Lower leg skin (tissue), 4 donors: Measurements from ENCODE around the gene RFNG. TPM values are rescaled to one million over a fixed set of nuclear protein-coding genes. Genes with fewer than 3 reads are reported as not detected.

Experiments
- DNase-seq, 2 donors: peaks; one replicate each; pipeline ENCODE4 v3.0.0-alpha.2; 2019; ENCODE audit warnings: low spot score in 2 of 2
- H3K4me3 ChIP-seq: fragments of 200-600 bp; sonication (generic); 2 replicates; pipeline ENCODE4 v1.5.1; 2017; ENCODE audit warnings: mild to moderate bottlenecking, low read depth; ENCODE audit not compliant: poor library complexity, severe bottlenecking
- POLR2A ChIP-seq, 2 donors: fragments of 450-650 bp; IDR thresholded peaks; one replicate each; pipeline ENCODE4 v1.6.1; 2016 to 2017; ENCODE audit warnings: antibody characterized with exemption in 2 of 2, mild to moderate bottlenecking in 1 of 2, moderate library complexity in 1 of 2
- WGBS, 2 donors: methylation state at CpG; one replicate each; pipeline ENCODE4 v1.1.5; 2018; 5-methylcytosine and 5-hydroxymethylcytosine counted together
- intact Hi-C: fragments of 100-400 bp; cut with DNase I; formaldehyde crosslinking; loops from one replicate; pipeline ENCODE4 v1.15.0; 2023; ENCODE audit warnings: low total_unique reads
- total RNA-seq, 4 donors: library from RNA; depleted of rRNA; stranded (reverse); fragments of >200 nt; gene quantifications; one replicate each; pipeline ENCODE4 v1.1.0, GENCODE V29; 2016
- TF ChIP-seq, protein P1 (sequence below), 3 donors: fragments of 450-650 bp; IDR thresholded peaks; one replicate each; pipeline ENCODE4 v1.5.1; 2016; ENCODE audit warnings: antibody characterized with exemption in 3 of 3, mild to moderate bottlenecking in 3 of 3, moderate library complexity in 2 of 3

Gene RFNG
- total RNA-seq, 4 donors from 2014 or later, result 44.8 to 83.7 (median 50.9) TPM

DNA sequence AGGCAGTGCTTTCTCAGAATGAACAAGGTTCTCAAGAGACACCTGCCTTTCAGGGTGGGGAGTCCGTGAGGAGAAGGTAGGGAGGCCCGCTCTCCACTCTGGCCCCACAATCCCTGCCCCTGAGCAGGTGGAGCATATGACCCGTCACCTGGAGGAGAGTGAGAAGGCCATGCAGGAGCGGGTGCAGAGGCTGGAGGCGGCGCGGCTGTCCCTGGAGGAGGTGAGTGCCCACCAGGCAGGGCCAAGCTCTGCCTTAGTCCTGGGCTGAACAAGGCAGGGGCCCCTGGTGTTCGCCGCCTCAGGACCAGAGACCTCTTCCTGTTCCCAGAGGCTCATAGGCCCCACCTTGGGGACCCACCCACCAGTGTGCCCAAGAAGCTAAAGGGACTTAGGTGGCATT, 22.6 kb downstream of the RFNG start:
- WGBS, 2 donors, result 96 to 99% methylated on average over 8 to 9 of the region's 9 CpGs
- no peak overlapping the region for H3K4me3 ChIP-seq
- TF ChIP-seq POLR2A (IDR thresholded peaks at IDR 0.05), result no peak
- TF ChIP-seq, protein P1, sequence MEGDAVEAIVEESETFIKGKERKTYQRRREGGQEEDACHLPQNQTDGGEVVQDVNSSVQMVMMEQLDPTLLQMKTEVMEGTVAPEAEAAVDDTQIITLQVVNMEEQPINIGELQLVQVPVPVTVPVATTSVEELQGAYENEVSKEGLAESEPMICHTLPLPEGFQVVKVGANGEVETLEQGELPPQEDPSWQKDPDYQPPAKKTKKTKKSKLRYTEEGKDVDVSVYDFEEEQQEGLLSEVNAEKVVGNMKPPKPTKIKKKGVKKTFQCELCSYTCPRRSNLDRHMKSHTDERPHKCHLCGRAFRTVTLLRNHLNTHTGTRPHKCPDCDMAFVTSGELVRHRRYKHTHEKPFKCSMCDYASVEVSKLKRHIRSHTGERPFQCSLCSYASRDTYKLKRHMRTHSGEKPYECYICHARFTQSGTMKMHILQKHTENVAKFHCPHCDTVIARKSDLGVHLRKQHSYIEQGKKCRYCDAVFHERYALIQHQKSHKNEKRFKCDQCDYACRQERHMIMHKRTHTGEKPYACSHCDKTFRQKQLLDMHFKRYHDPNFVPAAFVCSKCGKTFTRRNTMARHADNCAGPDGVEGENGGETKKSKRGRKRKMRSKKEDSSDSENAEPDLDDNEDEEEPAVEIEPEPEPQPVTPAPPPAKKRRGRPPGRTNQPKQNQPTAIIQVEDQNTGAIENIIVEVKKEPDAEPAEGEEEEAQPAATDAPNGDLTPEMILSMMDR (IDR thresholded peaks at IDR 0.05), result no peak
- no peak for DNase-seq
- intact Hi-C loops, result loop anchor here (2.0 kb wide), 1 partner anchor 126 kb away; no protein-coding TSS in a partner anchor

DNA sequence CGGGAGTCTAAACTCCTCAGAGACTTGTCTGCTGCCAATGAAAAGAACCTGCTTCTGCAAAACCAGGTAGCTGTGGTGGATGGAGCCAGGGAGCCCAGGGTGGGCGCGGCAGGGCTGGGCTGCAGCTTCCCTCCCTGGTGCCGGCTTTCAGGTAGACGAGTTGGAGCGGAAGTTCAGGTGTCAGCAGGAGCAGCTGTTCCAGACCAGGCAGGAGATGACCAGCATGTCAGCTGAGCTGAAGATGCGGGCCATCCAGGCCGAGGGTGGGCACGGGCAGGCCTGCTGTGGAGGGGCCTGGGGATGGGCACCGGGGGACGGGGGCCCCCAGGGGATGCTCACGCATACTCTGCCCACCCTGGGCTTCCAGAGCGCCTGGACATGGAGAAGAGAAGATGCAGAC, 23.4 kb downstream of the RFNG start:
- intact Hi-C loops, result loop anchor here (2.0 kb wide), 1 partner anchor 127 kb away; no protein-coding TSS in a partner anchor
- no peak for TF ChIP-seq POLR2A (IDR thresholded peaks at IDR 0.05)
- TF ChIP-seq, protein P1 (IDR thresholded peaks at IDR 0.05), result no peak
- no peak overlapping the region for H3K4me3 ChIP-seq
- 93 to 96% methylated on average over 13 of the region's 13 CpGs for WGBS, 2 donors
- DNase-seq, result no peak

DNA sequence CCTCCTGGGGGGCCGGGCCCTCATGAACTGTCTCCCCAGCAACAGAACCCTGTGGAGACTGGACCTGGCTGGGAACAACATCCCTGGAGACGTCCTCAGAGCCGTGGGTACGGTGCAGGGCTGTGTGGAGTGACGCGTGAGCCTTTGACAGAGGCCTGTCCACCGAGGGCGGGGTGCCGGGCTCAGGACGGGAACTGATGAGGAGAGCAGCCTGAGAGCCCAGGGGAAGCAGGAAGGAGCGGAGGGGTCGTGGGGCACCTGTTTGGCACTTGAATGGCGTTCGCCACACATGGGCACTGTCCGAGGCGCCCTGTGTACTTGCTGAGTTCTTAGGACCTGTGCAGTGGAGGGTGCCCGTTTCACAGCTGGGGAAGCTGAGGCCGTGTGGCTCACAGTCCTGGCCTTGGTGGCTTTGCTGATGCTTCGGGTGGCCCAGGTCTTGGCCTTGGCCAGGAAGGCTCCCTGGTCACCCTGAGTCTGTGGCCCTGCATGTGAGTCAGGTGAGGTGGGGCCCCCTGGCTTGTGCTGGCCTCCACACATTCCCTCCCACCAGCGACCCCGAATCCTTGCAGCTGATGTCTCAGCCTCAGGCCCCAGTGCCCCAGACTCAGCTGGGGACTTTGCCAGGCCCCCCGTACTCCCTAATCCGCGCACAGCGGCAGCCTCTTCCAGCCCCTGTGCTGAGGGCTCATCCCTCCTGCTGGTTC, 26.1 kb downstream of the RFNG start:
- H3K4me3 ChIP-seq, result no peak overlapping the region
- TF ChIP-seq, protein P1 (IDR thresholded peaks at IDR 0.05), result no peak
- TF ChIP-seq POLR2A (IDR thresholded peaks at IDR 0.05), result no peak
- WGBS, 2 donors, result 93 to 94% methylated on average over 24 to 25 of the region's 25 CpGs
- DNase-seq, result no peak
- intact Hi-C loops, result no loop called here

DNA sequence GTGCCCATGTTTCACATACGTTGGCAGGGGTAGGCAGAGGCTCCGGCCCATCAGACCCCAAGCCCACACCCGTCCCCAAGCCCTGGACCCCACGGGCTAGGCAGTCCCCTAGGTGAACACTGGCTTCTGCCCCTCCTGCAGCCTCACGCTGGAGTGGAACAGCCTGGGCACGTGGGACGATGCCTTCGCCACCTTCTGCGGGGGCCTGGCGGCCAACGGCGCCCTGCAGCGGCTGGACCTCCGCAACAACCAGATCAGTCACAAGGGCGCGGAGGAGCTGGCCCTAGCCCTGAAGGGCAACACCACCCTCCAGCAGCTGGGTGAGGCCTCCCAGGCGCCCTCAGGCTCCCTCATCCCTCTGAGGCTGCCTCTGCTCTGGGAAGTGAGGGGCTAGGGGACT, 26.8 kb downstream of the RFNG start:
- TF ChIP-seq POLR2A (IDR thresholded peaks at IDR 0.05), result no peak
- TF ChIP-seq, protein P1 (IDR thresholded peaks at IDR 0.05), result no peak
- no peak overlapping the region for H3K4me3 ChIP-seq
- no peak for DNase-seq
- 89 to 95% methylated on average over 8 to 17 of the region's 17 CpGs for WGBS, 2 donors
- intact Hi-C loops, result no loop called here

DNA sequence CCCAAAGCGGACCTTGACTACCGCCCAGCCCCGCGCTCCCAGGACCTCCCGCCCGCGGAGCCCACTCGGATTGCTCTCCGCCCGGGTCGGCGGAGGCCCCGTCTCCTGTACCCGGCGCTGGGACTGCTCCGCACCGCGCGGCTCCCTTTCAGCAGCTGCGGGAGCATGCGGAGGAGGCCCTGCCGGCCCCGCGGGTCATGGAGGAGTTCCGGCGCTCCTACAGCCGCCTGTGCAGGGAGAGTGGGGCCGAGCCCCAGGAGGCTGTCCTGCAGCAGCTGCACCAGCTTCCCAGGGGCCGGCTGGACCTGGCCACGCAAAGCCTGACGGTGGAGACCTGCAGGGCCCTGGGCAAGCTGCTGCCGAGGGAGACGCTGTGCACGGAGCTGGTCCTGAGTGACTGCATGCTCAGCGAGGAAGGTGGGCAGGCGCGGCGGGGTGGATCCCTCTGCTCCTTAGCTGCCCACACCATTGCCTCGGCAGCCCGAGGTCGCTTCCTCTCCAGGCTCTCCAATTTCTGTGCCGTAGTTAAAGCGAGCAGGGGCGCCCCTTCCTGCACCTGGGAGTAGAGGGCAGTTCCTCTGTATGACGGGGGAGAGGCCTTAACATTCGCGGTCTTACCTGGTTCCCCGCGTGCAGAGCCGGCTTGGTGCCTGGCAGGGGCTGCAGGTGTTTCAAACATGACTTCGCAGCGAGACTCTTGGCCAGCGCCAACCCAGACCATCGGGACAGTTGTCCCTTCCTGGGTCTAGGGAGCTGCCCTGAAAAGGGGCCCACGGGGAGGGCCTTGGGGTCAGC, 28.0 kb downstream of the RFNG start:
- no peak for DNase-seq
- intact Hi-C loops, result no loop called here
- 0 to 4% methylated on average over 2 to 51 of the region's 55 CpGs for WGBS, 2 donors

More for the DNA sequence above, 28.0 kb downstream of the RFNG start:
- TF ChIP-seq, protein P1 (IDR thresholded peaks at IDR 0.05), result no peak
- no peak for TF ChIP-seq POLR2A (IDR thresholded peaks at IDR 0.05)
- peak overlapping the region; percentile 59 for H3K4me3 ChIP-seq
